ENCODE results near the gene MFSD6.

The MFSD6 gene

GRCh38 chr2:190443055-190443454 is 34.9 kb downstream of the MFSD6 start:
- DNase-seq, result no peak

DNA sequence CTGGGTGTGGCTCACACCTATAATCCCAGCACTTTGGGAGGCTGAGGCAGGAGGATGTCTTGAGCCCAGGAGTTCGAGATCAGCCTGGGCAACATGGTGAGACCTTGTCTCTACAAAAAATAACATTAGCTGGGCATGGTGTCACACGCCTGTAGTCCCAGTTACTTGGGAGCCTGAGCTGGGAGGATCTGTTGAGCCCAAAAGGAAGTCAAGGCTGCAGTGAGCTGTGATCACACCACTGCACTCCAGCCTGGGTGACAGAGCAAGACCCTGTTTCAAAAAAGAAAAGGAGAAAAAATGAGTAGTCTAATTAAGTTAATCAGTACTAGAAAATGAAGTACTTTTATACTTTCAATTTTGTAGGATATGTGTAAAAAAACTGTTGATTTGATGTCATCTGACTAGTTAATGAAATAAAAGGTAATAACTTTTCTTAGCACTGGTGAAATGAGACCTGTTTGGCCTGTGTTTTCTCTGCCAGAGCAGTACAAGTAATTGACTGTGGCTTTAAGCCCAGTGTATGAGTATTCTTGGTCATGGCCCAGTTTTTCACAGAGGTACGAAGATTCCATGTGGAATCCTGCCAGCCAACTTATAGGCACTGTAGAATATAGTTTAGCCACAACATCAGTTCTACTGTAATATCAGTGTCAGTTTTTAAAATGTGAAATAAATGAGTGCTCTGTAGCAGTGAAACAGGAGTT is 35.8 kb downstream of the MFSD6 start:
- DNase-seq, result peak; percentile 57

- DNase-seq, result no peak
Observed at GRCh38 chr2:190444976-190445375, 36.8 kb downstream of the MFSD6 start.

DNA sequence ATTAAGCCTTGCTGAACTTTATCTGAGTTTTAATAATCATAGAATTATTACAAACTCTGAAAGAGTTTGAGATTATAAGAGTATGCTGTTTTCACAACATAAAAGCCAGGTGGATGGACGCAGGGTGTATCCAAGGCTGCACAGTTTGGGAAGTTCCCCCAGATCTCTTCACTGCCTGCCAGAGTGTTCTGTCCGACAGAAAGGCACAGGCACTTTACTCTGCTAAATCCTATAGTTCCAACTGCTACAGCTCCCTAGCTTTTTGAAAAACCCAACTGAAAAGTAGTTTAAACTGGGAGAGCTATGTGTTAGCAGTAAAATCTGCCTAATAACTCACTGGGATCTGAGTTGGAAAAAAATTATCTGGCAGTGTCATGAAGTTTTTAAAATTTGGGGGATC is 38.0 kb downstream of the MFSD6 start:
- no peak for DNase-seq

GRCh38 chr2:190446750-190447516 is 38.8 kb downstream of the MFSD6 start:
- DNase-seq, result no peak

DNA sequence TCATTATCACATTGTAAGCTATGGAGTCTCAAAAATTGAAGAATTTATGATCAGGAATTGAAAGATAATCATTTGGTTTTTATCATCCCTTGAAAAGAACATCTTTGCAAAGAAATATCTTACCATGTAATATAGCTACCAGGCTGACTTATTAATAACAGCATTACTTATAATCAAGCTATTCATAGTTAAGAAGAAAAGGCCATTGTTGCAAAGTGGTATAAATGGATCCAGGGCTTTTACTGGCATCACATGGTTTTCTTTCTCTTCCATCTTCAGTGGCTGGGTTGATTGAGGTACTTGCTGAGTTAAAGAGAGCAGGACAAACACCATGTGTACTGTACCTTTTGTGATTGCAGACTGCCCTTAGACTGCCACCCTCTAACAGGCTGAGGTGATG is 39.6 kb downstream of the MFSD6 start:
- no peak for DNase-seq

- no peak for DNase-seq
Observed at GRCh38 chr2:190449925-190450324, 41.8 kb downstream of the MFSD6 start.

- DNase-seq, result no peak
Observed at GRCh38 chr2:190450363-190450762, 42.2 kb downstream of the MFSD6 start.

DNA sequence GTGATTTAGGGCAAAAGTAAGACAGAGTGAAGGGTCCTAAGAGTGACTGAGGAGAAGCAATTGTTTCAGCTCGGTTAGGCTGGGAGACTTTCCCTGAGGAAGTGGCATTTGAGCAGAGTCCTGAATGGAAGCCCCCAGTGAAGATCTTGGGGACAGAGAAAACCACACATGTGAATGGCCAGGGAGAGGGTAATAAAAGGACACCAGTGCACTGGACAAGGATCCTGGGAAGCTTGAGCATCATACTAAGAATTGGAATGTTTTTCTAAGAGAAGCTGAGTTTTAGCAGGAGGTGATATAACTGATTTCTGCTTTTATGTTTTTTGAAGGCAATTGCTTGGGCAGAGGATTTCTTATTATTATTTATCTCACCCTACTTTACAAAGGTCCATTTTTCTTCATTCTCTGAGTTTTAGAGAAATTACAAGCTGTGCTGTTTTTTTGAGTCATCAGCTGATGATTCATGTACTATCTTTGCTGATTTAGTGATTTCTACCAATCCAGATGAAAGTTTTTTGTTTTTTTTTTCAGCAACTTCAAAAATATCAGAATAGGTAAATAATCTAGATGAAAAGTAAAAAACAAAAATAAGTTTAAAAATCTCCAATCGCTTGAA is 43.5 kb downstream of the MFSD6 start:
- no peak for DNase-seq

GRCh38 chr2:190452433-190452832 is 44.3 kb downstream of the MFSD6 start:
- DNase-seq, result no peak

DNA sequence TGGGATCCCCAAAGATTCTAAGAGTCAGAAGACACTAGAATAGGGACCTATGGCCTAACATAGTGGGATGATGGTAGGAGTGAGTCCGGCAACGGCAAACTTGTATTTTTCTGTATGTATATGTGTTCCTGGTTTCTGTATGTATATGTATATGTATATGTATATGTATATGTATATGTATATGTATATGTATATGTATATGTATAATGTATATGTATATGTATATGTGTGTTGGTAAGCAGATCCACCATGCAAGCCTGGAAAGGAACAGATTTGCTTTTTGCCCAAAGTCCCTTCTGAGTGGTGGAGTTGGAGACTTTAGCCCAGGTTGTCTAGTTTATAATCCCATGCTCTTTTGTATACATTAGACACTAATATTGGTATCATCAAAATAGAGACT is 46.6 kb downstream of the MFSD6 start:
- no peak for DNase-seq

- no peak for DNase-seq
Observed at GRCh38 chr2:190455358-190456095, 47.4 kb downstream of the MFSD6 start.

DNA sequence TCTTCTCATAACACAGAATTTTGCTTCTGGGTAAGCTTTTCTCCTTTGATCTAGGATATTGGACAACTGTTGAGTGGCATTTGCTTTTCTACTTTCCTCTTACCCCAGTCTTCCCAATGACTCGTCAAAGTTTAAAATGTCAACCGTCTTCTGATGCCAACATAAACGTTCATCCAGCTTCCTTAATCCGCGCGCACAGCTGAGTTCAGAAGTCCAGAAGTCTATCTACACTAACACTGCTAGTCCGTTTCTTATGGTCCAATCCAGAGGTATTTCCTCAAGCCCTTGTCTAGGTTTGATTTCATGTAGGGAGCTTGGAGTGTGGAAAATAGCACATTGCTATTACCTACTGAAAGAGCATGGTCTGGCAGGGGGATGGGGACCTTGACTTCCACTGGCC is 48.7 kb downstream of the MFSD6 start:
- DNase-seq, result no peak

GRCh38 chr2:190457256-190457655 is 49.1 kb downstream of the MFSD6 start:
- no peak for DNase-seq

DNA sequence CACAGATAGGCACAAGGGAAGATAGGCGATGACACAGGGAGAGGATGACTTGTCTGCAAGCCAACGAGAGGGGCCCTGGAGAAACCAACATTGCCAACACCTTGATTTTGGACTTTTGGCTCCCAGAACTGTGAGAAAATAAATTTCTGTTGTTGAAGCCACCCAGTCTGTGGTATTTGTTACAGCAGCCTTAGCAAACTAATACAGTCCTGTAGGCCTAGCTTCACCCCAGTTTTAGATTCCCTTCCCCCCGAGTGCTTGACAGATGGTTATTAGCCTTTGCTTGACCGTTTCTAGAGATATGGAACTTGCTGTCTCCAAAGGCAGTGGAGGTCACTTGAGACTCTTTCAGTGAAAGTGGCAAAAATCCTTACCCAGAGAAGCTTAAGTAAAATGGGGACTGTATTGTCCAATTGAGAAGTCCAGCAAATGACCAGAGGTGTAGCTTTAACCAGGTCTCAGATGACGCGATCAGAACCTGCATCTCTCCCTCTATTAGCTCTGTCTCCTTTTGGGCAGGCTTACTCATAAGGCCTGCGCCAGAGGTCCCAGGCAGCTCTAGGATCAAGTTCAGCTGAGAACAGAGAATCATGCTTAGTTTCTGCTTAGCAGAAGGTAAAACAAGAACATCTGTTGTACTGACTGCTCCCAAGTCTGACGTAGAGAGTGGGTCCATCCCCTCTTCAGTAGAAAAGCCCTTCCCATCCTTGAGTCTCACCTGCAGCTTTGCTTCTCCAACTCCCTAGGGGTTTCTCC is 50.4 kb downstream of the MFSD6 start:
- no peak for DNase-seq

- DNase-seq, result no peak
Observed at GRCh38 chr2:190459881-190460280, 51.7 kb downstream of the MFSD6 start.

- DNase-seq, result no peak
Observed at GRCh38 chr2:190460487-190460886, 52.3 kb downstream of the MFSD6 start.

DNA sequence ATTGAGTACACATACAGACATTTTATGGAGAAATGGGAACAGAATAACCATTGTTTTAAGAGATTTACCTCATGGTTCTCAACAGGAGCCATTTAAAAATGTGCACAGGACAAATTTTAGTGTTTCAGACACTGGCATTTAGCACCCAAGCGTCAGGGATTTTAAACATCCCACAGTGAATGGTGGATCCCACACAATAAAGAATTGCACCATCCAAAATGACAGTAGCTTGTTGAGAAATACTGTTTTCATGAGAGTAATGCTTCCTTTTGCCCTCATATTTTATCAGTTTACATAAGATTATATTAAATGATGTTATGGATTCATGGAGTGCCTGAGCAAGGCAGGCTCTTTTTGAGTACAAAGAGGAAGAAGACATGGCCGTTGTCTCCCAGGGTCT is 54.0 kb downstream of the MFSD6 start:
- no peak for DNase-seq

DNA sequence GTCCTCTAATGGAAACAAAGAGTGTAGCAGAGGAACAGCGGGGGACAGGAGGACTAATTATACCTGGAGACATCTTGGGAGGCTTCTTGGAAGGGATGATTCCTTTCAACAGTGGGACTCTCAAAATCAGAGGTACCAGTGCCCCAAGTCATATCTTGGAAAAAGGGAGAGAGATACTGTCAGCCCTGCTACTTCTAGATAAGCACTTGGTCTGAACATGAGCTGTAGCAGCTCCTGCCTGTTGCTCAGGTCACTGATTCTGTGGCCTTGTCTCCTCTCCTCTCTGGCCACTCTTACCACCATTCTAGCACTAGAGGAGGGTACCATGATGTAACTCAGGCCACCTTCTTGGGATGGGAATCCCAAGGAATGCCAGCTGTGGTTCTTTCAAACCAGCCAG is 54.5 kb downstream of the MFSD6 start:
- DNase-seq, result no peak

DNA sequence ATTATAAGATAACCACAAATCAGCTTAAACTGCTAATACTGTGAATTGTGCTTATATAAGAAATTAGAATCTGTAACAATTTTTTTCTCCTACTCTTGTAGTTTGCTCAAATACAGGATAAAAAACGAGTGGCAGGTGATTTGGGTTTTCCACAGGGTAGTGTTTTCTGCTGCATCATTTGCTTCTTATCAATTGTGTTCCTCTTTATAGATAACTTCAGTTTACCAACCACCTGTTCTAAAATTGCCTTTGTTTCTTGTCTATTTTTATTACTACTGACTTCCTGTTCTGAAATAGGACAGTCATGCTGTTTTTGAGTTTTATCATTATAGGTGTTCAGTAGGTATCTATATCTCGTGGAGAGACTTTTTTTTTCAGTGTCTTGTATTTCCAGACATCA is 56.9 kb downstream of the MFSD6 start:
- no peak for DNase-seq

GRCh38 chr2:190466819-190467446 is 58.8 kb downstream of the MFSD6 start:
- peak; percentile 40 for DNase-seq

GRCh38 chr2:190467575-190468083 is 59.5 kb downstream of the MFSD6 start:
- peak; percentile 71 for DNase-seq
